ENCODE data around the gene NCAPH2.

DNA sequence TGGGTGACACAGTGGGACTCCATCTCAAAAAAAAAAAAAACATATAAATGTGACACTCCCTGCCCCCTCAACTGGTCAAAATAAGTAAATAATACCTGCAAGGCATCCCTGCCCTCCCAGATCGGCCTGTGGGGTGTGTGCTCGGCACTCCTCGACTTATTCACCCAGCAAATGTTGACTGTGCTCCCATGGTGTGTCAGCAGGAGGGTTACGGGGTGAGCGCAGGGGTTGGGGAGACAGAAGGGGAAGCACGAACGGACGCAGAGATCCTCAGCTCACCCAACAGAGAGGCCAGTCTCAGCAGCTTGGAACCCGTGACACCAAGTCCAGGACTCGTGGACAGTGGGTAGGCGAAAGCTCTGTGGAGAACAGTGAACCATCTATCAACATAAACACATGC lies 28.3 kb upstream of the NCAPH2 start:
- TF ChIP-seq EZH2phosphoT487 (IDR thresholded peaks at IDR 0.05; ENCODE audit: borderline replicate concordance, low read length) = no peak
- TF ChIP-seq, protein P1, sequence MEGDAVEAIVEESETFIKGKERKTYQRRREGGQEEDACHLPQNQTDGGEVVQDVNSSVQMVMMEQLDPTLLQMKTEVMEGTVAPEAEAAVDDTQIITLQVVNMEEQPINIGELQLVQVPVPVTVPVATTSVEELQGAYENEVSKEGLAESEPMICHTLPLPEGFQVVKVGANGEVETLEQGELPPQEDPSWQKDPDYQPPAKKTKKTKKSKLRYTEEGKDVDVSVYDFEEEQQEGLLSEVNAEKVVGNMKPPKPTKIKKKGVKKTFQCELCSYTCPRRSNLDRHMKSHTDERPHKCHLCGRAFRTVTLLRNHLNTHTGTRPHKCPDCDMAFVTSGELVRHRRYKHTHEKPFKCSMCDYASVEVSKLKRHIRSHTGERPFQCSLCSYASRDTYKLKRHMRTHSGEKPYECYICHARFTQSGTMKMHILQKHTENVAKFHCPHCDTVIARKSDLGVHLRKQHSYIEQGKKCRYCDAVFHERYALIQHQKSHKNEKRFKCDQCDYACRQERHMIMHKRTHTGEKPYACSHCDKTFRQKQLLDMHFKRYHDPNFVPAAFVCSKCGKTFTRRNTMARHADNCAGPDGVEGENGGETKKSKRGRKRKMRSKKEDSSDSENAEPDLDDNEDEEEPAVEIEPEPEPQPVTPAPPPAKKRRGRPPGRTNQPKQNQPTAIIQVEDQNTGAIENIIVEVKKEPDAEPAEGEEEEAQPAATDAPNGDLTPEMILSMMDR (IDR thresholded peaks at IDR 0.05; ENCODE audit: low read depth, low read length, poor library complexity, severe bottlenecking) = no peak
